ENCODE measurements around the gene FOXP1.

The FOXP1 gene

GRCh38 chr3:71226565-71227269, 356.8 kb downstream of the FOXP1 start:
- DNase-seq: no peak

- no peak for DNase-seq
Measured at GRCh38 chr3:71225951-71226564, 357.5 kb downstream of the FOXP1 start.

- DNase-seq: no peak
Measured at GRCh38 chr3:71225002-71225684, 358.4 kb downstream of the FOXP1 start.

- DNase-seq: no peak
Measured at GRCh38 chr3:71219744-71220638, 363.5 kb downstream of the FOXP1 start.

- no peak for DNase-seq
Measured at GRCh38 chr3:71218508-71218907, 365.0 kb downstream of the FOXP1 start.

- peak; percentile 88 for DNase-seq
Measured at GRCh38 chr3:71217640-71218222, 365.8 kb downstream of the FOXP1 start.

- DNase-seq: no peak
Measured at GRCh38 chr3:71215351-71215750, 368.2 kb downstream of the FOXP1 start.

- DNase-seq: no peak
Measured at GRCh38 chr3:71214797-71215196, 368.7 kb downstream of the FOXP1 start.

- no peak for DNase-seq
Measured at GRCh38 chr3:71214016-71214415, 369.5 kb downstream of the FOXP1 start.

- no peak for DNase-seq
Measured at GRCh38 chr3:71211083-71211482, 372.4 kb downstream of the FOXP1 start.

- no peak for DNase-seq
Measured at GRCh38 chr3:71210257-71211007, 373.1 kb downstream of the FOXP1 start.

GRCh38 chr3:71208211-71209095, 375.1 kb downstream of the FOXP1 start:
- peak; percentile 41 for DNase-seq

- no peak for DNase-seq
Measured at GRCh38 chr3:71207632-71208031, 375.9 kb downstream of the FOXP1 start.

- DNase-seq: no peak
Measured at GRCh38 chr3:71206305-71207165, 377.0 kb downstream of the FOXP1 start.

- no peak for DNase-seq
Measured at GRCh38 chr3:71203727-71204488, 379.6 kb downstream of the FOXP1 start.

- no peak for DNase-seq
Measured at GRCh38 chr3:71202848-71203533, 380.5 kb downstream of the FOXP1 start.

GRCh38 chr3:71201939-71202338, 381.6 kb downstream of the FOXP1 start:
- DNase-seq: no peak

GRCh38 chr3:71197841-71198565, 385.5 kb downstream of the FOXP1 start:
- DNase-seq: no peak
